ENCODE data around the gene NHSL1.

The NHSL1 gene

GRCh38 chr6:138540468-138540867 lies 41.2 kb upstream of the NHSL1 start:
- no peak for TF ChIP-seq CTCF (conservative IDR thresholded peaks at IDR 0.05; ENCODE audit: low read depth, low read length)
- DNase-seq (ENCODE audit: low read depth): peak; percentile 97
- H3K4me3 ChIP-seq (ENCODE audit: low read length): no peak overlapping the region

GRCh38 chr6:138539876-138540275 lies 40.6 kb upstream of the NHSL1 start:
- TF ChIP-seq CTCF (conservative IDR thresholded peaks at IDR 0.05; ENCODE audit: low read depth, low read length): no peak
- DNase-seq (ENCODE audit: low read depth): no peak
- no peak overlapping the region for H3K4me3 ChIP-seq (ENCODE audit: low read length)

GRCh38 chr6:138538390-138539031 lies 39.2 kb upstream of the NHSL1 start:
- no peak for DNase-seq (ENCODE audit: low read depth)
- no peak for TF ChIP-seq CTCF (conservative IDR thresholded peaks at IDR 0.05; ENCODE audit: low read depth, low read length)
- H3K4me3 ChIP-seq (ENCODE audit: low read length): no peak overlapping the region

- TF ChIP-seq CTCF (conservative IDR thresholded peaks at IDR 0.05; ENCODE audit: low read depth, low read length): no peak
- no peak for DNase-seq (ENCODE audit: low read depth)
- no peak overlapping the region for H3K4me3 ChIP-seq (ENCODE audit: low read length)
These were observed 37.8 kb upstream of the NHSL1 start for GRCh38 chr6:138537106-138537505.

- H3K4me3 ChIP-seq (ENCODE audit: low read length): no peak overlapping the region
- no peak for TF ChIP-seq CTCF (conservative IDR thresholded peaks at IDR 0.05; ENCODE audit: low read depth, low read length)
- no peak for DNase-seq (ENCODE audit: low read depth)
These were observed 36.6 kb upstream of the NHSL1 start for GRCh38 chr6:138535728-138536455.

- no peak for TF ChIP-seq CTCF (conservative IDR thresholded peaks at IDR 0.05; ENCODE audit: low read depth, low read length)
- H3K4me3 ChIP-seq (ENCODE audit: low read length): no peak overlapping the region
- no peak for DNase-seq (ENCODE audit: low read depth)
These were observed 34.4 kb upstream of the NHSL1 start for GRCh38 chr6:138533667-138534066.

- no peak for TF ChIP-seq CTCF (conservative IDR thresholded peaks at IDR 0.05; ENCODE audit: low read depth, low read length)
- H3K4me3 ChIP-seq (ENCODE audit: low read length): no peak overlapping the region
- no peak for DNase-seq (ENCODE audit: low read depth)
These were observed 32.1 kb upstream of the NHSL1 start for GRCh38 chr6:138531387-138531786.

Data from retinal pigment epithelial cell (primary cell).